Measurements from ENCODE around the gene MKNK1. TPM values are rescaled to one million over a fixed set of nuclear protein-coding genes. Genes with fewer than 3 reads are reported as not detected.
"Not testable (repeated sequence)": the region's sequence is repeated elsewhere in the genome, so short reads cannot be mapped to it uniquely, and the experiment has no call there.

The MKNK1 gene
- polyA plus RNA-seq, 1 donor (not counting 4 experiments of a cell fraction or from before 2014, with no cell fraction given), result 55.7 TPM

GRCh38 chr1:46652321-46653100, 48.4 kb upstream of the MKNK1 start:
- Histone ChIP-seq H3K27ac (ENCODE audit: control insufficient read depth, insufficient read depth, low read length) (no peak overlapping the region), H3K9me1 (ENCODE audit: control insufficient read depth, extremely low read depth, insufficient read depth, low read length) (no peaks in the 10 kb centered on the region), H3K79me2 (ENCODE audit: control insufficient read depth, insufficient read depth, low read length) (no peaks in the 10 kb centered on the region), H3K4me3 (ENCODE audit: control insufficient read depth in 2 of 3, extremely low read depth in 1 of 3, insufficient read depth in 2 of 3, low read depth in 1 of 3, low read length in 3 of 3) (no peak overlapping the region), H3K4me1 (ENCODE audit: control insufficient read depth, extremely low read depth, insufficient read depth, low read length) (no peaks in the 10 kb centered on the region), H4K20me1 (ENCODE audit: control insufficient read depth, extremely low read depth, insufficient read depth, low read length) (no peaks in the 10 kb centered on the region), H3K27me3 (ENCODE audit: control insufficient read depth, extremely low read depth, insufficient read depth, low read length) (no peaks in the 10 kb centered on the region), H3K9ac (ENCODE audit: control insufficient read depth, extremely low read depth, insufficient read depth, low read length) (no peak overlapping the region), H3K9me3 (ENCODE audit: control insufficient read depth, low read depth, low read length) (no peaks in the 10 kb centered on the region), H3K36me3 (ENCODE audit: control insufficient read depth in 2 of 2, extremely low read depth in 1 of 2, insufficient read depth in 2 of 2, low read length in 2 of 2) (peaks cover 10 to 12% of the 10 kb centered on the region in 2 experiments), H2AFZ (ENCODE audit: control insufficient read depth, low read length) (no peak overlapping the region), H3K4me2 (ENCODE audit: control insufficient read depth, extremely low read depth, insufficient read depth, low read depth, low read length) (no peak overlapping the region)
- DNase-seq (ENCODE audit: low read depth, low spot score) (no peak), FAIRE-seq (no peak)
- TF ChIP-seq CTCF (optimal IDR thresholded peaks at IDR 0.05 in 1 of 3, IDR thresholded peaks at IDR 0.05 in 1 of 3, conservative IDR thresholded peaks at IDR 0.05 in 1 of 3; ENCODE audit: extremely low read depth in 1 of 3, insufficient read depth in 2 of 3, low read length in 3 of 3) (no peak), EZH2 (IDR thresholded peaks at IDR 0.05; ENCODE audit: low read length) (no peak)
- dilution Hi-C loops (cut with MboI; ENCODE audit: extremely low pct_ligation_motif_present, low sequenced_read_pairs), result no loop called here

GRCh38 chr1:46651152-46651551, 47.1 kb upstream of the MKNK1 start:
- H4K20me1 ChIP-seq (ENCODE audit: control insufficient read depth, extremely low read depth, insufficient read depth, low read length); H3K79me2 ChIP-seq (ENCODE audit: control insufficient read depth, insufficient read depth, low read length); DNase-seq (ENCODE audit: low read depth, low spot score); H3K27me3 ChIP-seq (ENCODE audit: control insufficient read depth, extremely low read depth, insufficient read depth, low read length); H2AFZ ChIP-seq (ENCODE audit: control insufficient read depth, low read length); H3K4me3 ChIP-seq (ENCODE audit: control insufficient read depth in 2 of 3, extremely low read depth in 1 of 3, insufficient read depth in 2 of 3, low read depth in 1 of 3, low read length in 3 of 3); H3K9me1 ChIP-seq (ENCODE audit: control insufficient read depth, extremely low read depth, insufficient read depth, low read length); dilution Hi-C loops (cut with MboI; ENCODE audit: extremely low pct_ligation_motif_present, low sequenced_read_pairs); H3K27ac ChIP-seq (ENCODE audit: control insufficient read depth, insufficient read depth, low read length); H3K4me1 ChIP-seq (ENCODE audit: control insufficient read depth, extremely low read depth, insufficient read depth, low read length); H3K9me3 ChIP-seq (ENCODE audit: control insufficient read depth, low read depth, low read length); FAIRE-seq; H3K9ac ChIP-seq (ENCODE audit: control insufficient read depth, extremely low read depth, insufficient read depth, low read length); H3K4me2 ChIP-seq (ENCODE audit: control insufficient read depth, extremely low read depth, insufficient read depth, low read depth, low read length): not testable (repeated sequence)
- peaks cover 8 to 17% of the 10 kb centered on the region in 2 experiments for H3K36me3 ChIP-seq (ENCODE audit: control insufficient read depth in 2 of 2, extremely low read depth in 1 of 2, insufficient read depth in 2 of 2, low read length in 2 of 2)
